GM12878 (cell line): Measurements from ENCODE around the gene SYNPR. TPM values are rescaled to one million over a fixed set of nuclear protein-coding genes. Genes with fewer than 3 reads are reported as not detected.

Experiments used
- ATAC-seq: fragments of 200-7000 bp; cut with Tn5 transposase; 3 replicates; pipeline ENCODE4 v1.9.1; 2020; ENCODE audit warnings: mild to moderate bottlenecking, moderate library complexity
- BruUV-seq: library from RNA; stranded (reverse); fragments of 400-500 nt; replicated peaks from 2 replicates; lab custom pipeline; 2021; lab: Mats Ljungman, UMichigan
- CTCF ChIA-PET: fragments of 300-600 bp; sonication (Branson Sonifier 250); formaldehyde crosslinking; extraction: SDS; loops from one replicate; lab custom pipeline; 2021; ENCODE audit warnings: inconsistent platforms; lab: Yijun Ruan, JAX
- POLR2A ChIA-PET: fragments of 350-600 bp; formaldehyde crosslinking; extraction: SDS; loops from one replicate; lab custom pipeline; 2021; ENCODE audit warnings: inconsistent platforms; lab: Charles Lee
- RAD21 ChIA-PET: fragments of 300-600 bp; sonication (Branson Sonifier 250); formaldehyde crosslinking; loops from one replicate; lab custom pipeline; 2023; ENCODE audit warnings: antibody characterized with exemption; ENCODE audit not compliant: unreplicated experiment; lab: Charles Lee
- SMC1A ChIA-PET: fragments of 300-600 bp; sonication (Branson Sonifier 250); formaldehyde crosslinking; loops from one replicate; lab custom pipeline; 2023; ENCODE audit not compliant: unreplicated experiment, uncharacterized antibody; lab: Charles Lee
- DNase-seq: peaks from one replicate; pipeline ENCODE4 v3.0.0-alpha.2; 2011; ENCODE audit warnings: low read depth, low spot score
- FAIRE-seq: peaks from 3 replicates; lab custom pipeline; 2011; peaks lifted over from hg19 to GRCh38; lab: Jason Lieb, UNC
- H2AFZ ChIP-seq: 2 replicates; pipeline ENCODE4 v1.6.0; 2011; ENCODE audit warnings: low read depth, low read length, control low read depth; ENCODE audit not compliant: control insufficient read depth
- H3K27ac ChIP-seq: 2 replicates; pipeline ENCODE4 v1.5.1; 2011; ENCODE audit warnings: control low read depth; ENCODE audit not compliant: control insufficient read depth, insufficient read depth
- H3K27me3 ChIP-seq, 2 experiments: replicated peaks in 1 of 2; 2 replicates each; pipeline versions ENCODE4 v1.6.0 to v1.6.1; 2011; ENCODE audit warnings: low read length in 1 of 2; ENCODE audit not compliant: control insufficient read depth in 2 of 2, insufficient read depth in 2 of 2
- H3K36me3 ChIP-seq, 2 experiments: 2 replicates each; pipeline ENCODE4 v1.5.1; 2011; ENCODE audit warnings: low read length in 1 of 2; ENCODE audit not compliant: control insufficient read depth in 2 of 2, insufficient read depth in 2 of 2
- H3K4me1 ChIP-seq: 2 replicates; pipeline ENCODE4 v1.6.1; 2011; ENCODE audit warnings: mild to moderate bottlenecking, low read length, moderate library complexity, mixed read lengths; ENCODE audit not compliant: control insufficient read depth, insufficient read depth
- H3K4me2 ChIP-seq: 2 replicates; pipeline ENCODE4 v1.6.0; 2011; ENCODE audit warnings: control low read depth; ENCODE audit not compliant: control insufficient read depth, insufficient read depth
- H3K4me3 ChIP-seq: fragments of 200-600 bp; sonication (generic); 2 replicates; pipeline ENCODE4 v1.5.1; 2016
- H3K79me2 ChIP-seq: 2 replicates; pipeline ENCODE4 v1.6.0; 2011; ENCODE audit warnings: low read length; ENCODE audit not compliant: control insufficient read depth, insufficient read depth
- H3K9ac ChIP-seq: 2 replicates; pipeline ENCODE4 v1.8.0; 2011; ENCODE audit warnings: low read length, control low read depth, mixed read lengths; ENCODE audit not compliant: control insufficient read depth, insufficient read depth
- H3K9me3 ChIP-seq: replicated peaks from 3 replicates; pipeline ENCODE4 v1.5.1; 2011; ENCODE audit warnings: mild to moderate bottlenecking, low read length; ENCODE audit not compliant: control insufficient read depth, insufficient read depth
- H4K20me1 ChIP-seq: 2 replicates; pipeline ENCODE4 v1.6.0; 2011; ENCODE audit not compliant: control insufficient read depth, insufficient read depth
- CTCF ChIP-seq, 3 experiments: IDR thresholded peaks in 2 of 3; conservative IDR thresholded peaks in 1 of 3; 2 replicates each; pipeline ENCODE4 v1.5.1; 2011; ENCODE audit warnings: low read depth in 3 of 3, low read length in 3 of 3, mild to moderate bottlenecking in 3 of 3, control low read depth in 2 of 3, moderate library complexity in 2 of 3, inconsistent platforms in 1 of 3, mixed read lengths in 1 of 3; ENCODE audit not compliant: control insufficient read depth in 2 of 3, insufficient read depth in 1 of 3; ENCODE audit errors: extremely low read depth in 1 of 3
- ETV6 ChIP-seq, 2 experiments: fragments of 450-650 bp in 1 of 2; IDR thresholded peaks in 1 of 2; conservative IDR thresholded peaks in 1 of 2; 2 replicates each; pipeline ENCODE4 v1.6.1; 2014; ENCODE audit warnings: antibody characterized with exemption in 1 of 2, borderline replicate concordance in 1 of 2, low read depth in 1 of 2, mild to moderate bottlenecking in 1 of 2, moderate library complexity in 1 of 2
- MTA3 ChIP-seq: IDR thresholded peaks from 2 replicates; pipeline ENCODE4 v1.6.1; 2012; ENCODE audit warnings: low read length, inconsistent platforms, borderline replicate concordance
- WGBS: methylation state at CpG from one replicate; pipeline ENCODE4 v1.1.6; 2016; ENCODE audit warnings: low lambda C conversion rate; ENCODE audit not compliant: insufficient replicate concordance, insufficient coverage; ENCODE audit errors: missing lambda C conversion rate; 5-methylcytosine and 5-hydroxymethylcytosine counted together
- in situ Hi-C: fragments of 300-500 bp; cut with MboI; formaldehyde crosslinking; loops from 9 replicates; pipeline ENCODE4 v1.14.3; 2018; ENCODE audit warnings: mixed read lengths
- intact Hi-C: fragments of 100-400 bp; cut with micrococcal nuclease; formaldehyde crosslinking; loops from one replicate; pipeline ENCODE4 v1.14.2; 2022; ENCODE audit not compliant: unreplicated experiment
- polyA plus RNA-seq, 11 experiments: library from polyadenylated mRNA; depleted of rRNA in 4 of 11; unstranded in 6 of 11; stranded (reverse) in 5 of 11; fragments of >200 nt; fragmentation: Nextera tagmentation in 4 of 11; fragmentation: Illumina TruSeq in 1 of 11; extraction: Ambion mirVana in 4 of 11; extraction: Trizol in 1 of 11; gene quantifications; 1 replicate in 1 of 11; 2 replicates in 10 of 11; pipeline versions ENCODE4 v1.2.1 to v1.2.3, GENCODE V29; 2011 to 2016; ENCODE audit warnings: inconsistent platforms in 2 of 11, missing spikeins in 2 of 11, low read depth in 1 of 11
- total RNA-seq, 4 experiments: library from RNA; depleted of rRNA in 3 of 4; stranded (reverse); fragments of >200 nt in 3 of 4; fragmentation: Illumina TruSeq in 1 of 4; extraction: Trizol in 1 of 4; gene quantifications; 2 replicates each; pipeline versions ENCODE4 v1.2.1 to v1.2.3, GENCODE V29; 2013 to 2021

SYNPR gene
- total and polyA plus RNA-seq, 10 of the 15 experiments (the other 5 are each of a cell fraction or from before 2014, with no cell fraction given) = not detected

GRCh38 chr3:63333815-63334214 lies 55.7 kb downstream of the SYNPR start:
- CTCF ChIA-PET = interaction anchor here (0.8 to 1.4 kb wide), 2 partner anchors 16 to 710 kb away, joined by 3 to 4 read pairs; no protein-coding TSS in a partner anchor
- no peak overlapping the region for H3K4me3 ChIP-seq
- no peak for FAIRE-seq
- H3K4me1 ChIP-seq = no peaks in the 10 kb centered on the region
- no peak overlapping the region for H3K4me2 ChIP-seq
- BruUV-seq = no TSS peak
- no peak for TF ChIP-seq MTA3
- peak in 1 of 3 experiments; percentile 1; a peak in 1 of 6 replicates for TF ChIP-seq CTCF (IDR thresholded peaks at IDR 0.05 in 2 of 3, conservative IDR thresholded peaks at IDR 0.05 in 1 of 3; ENCODE audit: control insufficient read depth in 2 of 3, extremely low read depth in 1 of 3, insufficient read depth in 1 of 3, low read depth in 3 of 3, low read length in 3 of 3)
- intact Hi-C loops = loop anchor here (2.0 to 10.0 kb wide), 2 partner anchors 669 to 711 kb away; no protein-coding TSS in a partner anchor
- H4K20me1 ChIP-seq = no peaks in the 10 kb centered on the region
- DNase-seq = no peak
- POLR2A ChIA-PET = no interaction called here
- WGBS = 0% methylated on average over 1 of the region's 1 CpG
- no peaks in the 10 kb centered on the region for H3K79me2 ChIP-seq
- H2AFZ ChIP-seq = no peak overlapping the region
- no peaks in the 10 kb centered on the region for H3K27me3 ChIP-seq
- H3K9me3 ChIP-seq = no peaks in the 10 kb centered on the region
- RAD21 ChIA-PET = no interaction called here
- in situ Hi-C loops = no loop called here
- H3K9ac ChIP-seq = no peak overlapping the region
- SMC1A ChIA-PET = interaction anchor here (0.6 to 0.9 kb wide), 2 partner anchors 17 to 161 kb away, joined by 3 read pairs; no protein-coding TSS in a partner anchor
- no peak for ATAC-seq
- no peaks in the 10 kb centered on the region for H3K36me3 ChIP-seq
- no peak overlapping the region for H3K27ac ChIP-seq

GRCh38 chr3:63338351-63338750 lies 60.2 kb downstream of the SYNPR start:
- in situ Hi-C loops = no loop called here
- ATAC-seq = no peak
- intact Hi-C loops = loop anchor here (10.0 kb wide), 1 partner anchor 674 kb away; no protein-coding TSS in a partner anchor

More at GRCh38 chr3:63338351-63338750, 60.2 kb downstream of the SYNPR start:
- Histone ChIP-seq H3K79me2 (no peaks in the 10 kb centered on the region), H3K9me3 (no peaks in the 10 kb centered on the region), H3K4me2 (no peak overlapping the region), H2AFZ (no peak overlapping the region), H3K9ac (no peak overlapping the region)
- SMC1A ChIA-PET = interaction anchor here (1.0 kb wide), 1 partner anchor 12 kb away, joined by 3 read pairs; no protein-coding TSS in a partner anchor
- CTCF ChIA-PET = interaction anchor here (0.9 kb wide), 1 partner anchor 11 kb away, joined by 5 read pairs; no protein-coding TSS in a partner anchor
- no peak for DNase-seq
- no peak for FAIRE-seq
- POLR2A ChIA-PET = interaction anchor here (0.5 kb wide), 2 partner anchors 28 to 544 kb away, joined by 3 to 14 read pairs; no protein-coding TSS in a partner anchor
- RAD21 ChIA-PET = no interaction called here
- BruUV-seq = no TSS peak
- TF ChIP-seq ETV6 (conservative IDR thresholded peaks at IDR 0.05 in 1 of 2, IDR thresholded peaks at IDR 0.05 in 1 of 2; ENCODE audit: borderline replicate concordance in 1 of 2, low read depth in 1 of 2) = no peak
- TF ChIP-seq, all 136 proteins: peak for 0
- no peaks in the 10 kb centered on the region for H3K4me1 ChIP-seq
- no peaks in the 10 kb centered on the region for H3K27me3 ChIP-seq
- no peak overlapping the region for H3K27ac ChIP-seq
- no peak overlapping the region for H3K4me3 ChIP-seq
- no peaks in the 10 kb centered on the region for H4K20me1 ChIP-seq
- 0% methylated on average over 2 of the region's 2 CpGs for WGBS
- no peaks in the 10 kb centered on the region for H3K36me3 ChIP-seq
